Limb (tissue), 2 donors: ENCODE data around the gene USP54.

Experiments used
- DNase-seq, 2 donors: peaks; one replicate each; pipeline ENCODE4 v3.0.0-alpha.2; 2016; ENCODE audit errors: extremely low spot score in 2 of 2

Gene USP54

DNA sequence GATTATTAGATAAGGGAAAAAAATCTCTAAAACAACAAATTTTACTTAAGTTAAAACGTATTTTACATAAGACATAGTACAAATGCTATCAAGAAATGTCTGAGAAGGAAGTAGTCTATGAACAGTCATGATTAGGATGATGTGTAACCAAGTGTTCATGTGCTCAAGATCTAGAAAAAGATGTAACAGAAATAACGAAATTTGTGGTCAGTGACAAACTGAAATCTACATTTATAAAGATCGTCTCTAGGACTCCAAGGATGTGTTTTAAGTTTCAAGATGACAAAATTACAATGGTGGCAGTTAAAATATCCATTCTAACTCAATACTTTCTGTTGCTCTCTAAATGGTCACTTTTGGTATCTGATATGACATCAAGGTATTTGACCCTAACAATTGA lies 112.5 kb downstream of the USP54 start:
- DNase-seq = no peak

- no peak for DNase-seq
These were observed 119.9 kb downstream of the USP54 start for GRCh38 chr10:73471226-73471625.

GRCh38 chr10:73469579-73469978 lies 121.6 kb downstream of the USP54 start:
- no peak for DNase-seq

DNA sequence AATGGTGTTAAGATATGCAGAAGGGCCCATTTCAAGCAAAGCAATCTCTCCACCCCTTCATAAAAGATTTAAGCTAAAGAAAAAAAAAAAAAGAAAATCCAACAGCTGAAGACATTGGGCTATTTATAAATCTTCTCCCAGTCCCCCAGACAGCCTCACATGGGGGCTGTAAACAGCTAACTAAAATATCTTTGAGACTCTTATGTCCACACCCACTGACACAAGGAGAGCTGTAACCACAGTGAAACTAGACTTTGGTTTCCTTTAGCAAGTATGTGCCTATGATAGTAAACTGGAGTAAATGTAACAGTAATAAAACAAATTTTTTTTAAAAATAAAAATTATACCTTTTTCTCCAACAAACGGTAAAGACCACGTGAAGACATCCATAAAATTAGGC lies 123.9 kb downstream of the USP54 start:
- no peak for DNase-seq

GRCh38 chr10:73465978-73466726 lies 125.0 kb downstream of the USP54 start:
- no peak for DNase-seq

DNA sequence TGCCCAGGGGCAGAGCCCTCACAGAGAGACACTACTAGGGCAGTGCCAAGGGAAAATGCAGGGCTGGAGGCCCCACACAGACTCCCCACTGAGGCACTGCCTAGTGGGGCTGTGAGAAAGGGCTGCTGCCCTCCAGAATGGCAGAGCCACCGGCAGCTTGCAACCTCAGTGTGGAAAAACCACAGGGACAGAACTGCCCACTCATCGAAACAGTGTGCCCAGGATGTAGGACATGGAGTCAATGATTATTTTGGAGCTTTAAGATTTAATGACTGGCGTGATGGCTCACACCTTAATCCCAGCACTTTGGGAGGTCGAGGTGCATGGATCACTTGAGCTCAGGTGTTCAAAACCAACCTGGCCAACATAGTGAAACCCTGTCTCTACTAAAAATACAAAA lies 130.2 kb downstream of the USP54 start:
- no peak for DNase-seq

DNA sequence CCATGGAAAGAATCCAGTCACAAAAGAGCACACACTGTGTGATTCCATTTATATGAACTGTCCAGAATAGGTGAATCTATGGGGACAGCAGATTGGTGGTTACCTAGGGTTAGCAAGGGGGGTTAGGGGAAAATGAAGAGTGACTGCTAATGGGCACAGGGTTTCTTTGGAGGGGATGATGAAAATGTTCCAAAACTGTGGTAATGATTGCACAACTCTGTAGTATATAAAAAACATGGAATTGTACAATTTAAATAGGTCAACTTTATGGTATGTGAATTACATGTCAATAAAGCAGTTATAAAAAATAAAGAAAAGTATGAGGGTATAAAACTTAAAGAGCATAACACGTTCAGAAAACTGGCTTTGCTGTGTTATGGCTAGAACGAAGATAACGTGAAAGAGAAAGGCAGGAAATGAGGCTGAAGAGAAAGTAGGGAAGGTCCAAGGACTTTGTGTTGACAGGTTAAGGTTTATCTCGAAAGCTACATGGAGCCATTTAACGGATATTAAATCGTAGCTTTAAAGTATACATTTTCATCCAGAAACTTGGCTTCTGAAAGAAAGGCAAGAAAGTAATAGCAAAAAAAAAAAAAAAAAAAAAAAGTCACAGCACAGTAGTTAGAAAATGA lies 131.3 kb downstream of the USP54 start:
- no peak for DNase-seq

- no peak for DNase-seq
These were observed 134.8 kb downstream of the USP54 start for GRCh38 chr10:73456187-73456890.

DNA sequence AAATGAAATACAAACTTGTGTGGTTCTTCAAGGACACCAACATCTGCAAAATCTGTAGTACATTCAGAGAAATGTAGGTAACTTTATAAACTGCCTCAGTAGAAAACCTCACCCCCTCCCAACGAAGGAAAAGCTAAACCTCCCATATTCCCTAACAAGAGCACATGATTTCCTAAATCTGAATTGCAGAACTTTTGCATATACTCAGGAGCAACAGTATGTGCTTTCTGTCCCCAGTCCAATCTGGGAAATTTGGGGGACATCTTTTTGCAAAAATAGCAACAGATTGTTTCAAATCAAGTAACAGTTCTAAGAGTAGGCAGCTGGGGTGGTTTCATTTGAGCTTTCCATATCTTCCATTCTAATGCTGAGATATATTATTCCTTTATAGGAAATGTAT lies 142.0 kb downstream of the USP54 start:
- DNase-seq = no peak

GRCh38 chr10:73448384-73448783 lies 142.8 kb downstream of the USP54 start:
- DNase-seq = no peak
